IMR-90 (cell line): Measurements from ENCODE around the gene PCDHGA9. TPM values are rescaled to one million over a fixed set of nuclear protein-coding genes. Genes with fewer than 3 reads are reported as not detected.

ENCODE experiments used
- ATAC-seq: fragments of 200-7000 bp; cut with Tn5 transposase; 2 replicates; pipeline ENCODE4 v1.9.1; 2020; ENCODE audit warnings: low read depth, mild to moderate bottlenecking, moderate library complexity
- BruUV-seq: library from RNA; stranded (reverse); fragments of 400-500 nt; replicated peaks from 2 replicates; lab custom pipeline; 2021; lab: Mats Ljungman, UMichigan
- CTCF ChIA-PET: fragments of 300-600 bp; formaldehyde crosslinking; extraction: SDS; loops from one replicate; lab custom pipeline; 2021; ENCODE audit warnings: antibody characterized with exemption; lab: Yijun Ruan, JAX
- POLR2A ChIA-PET: fragments of 300-600 bp; sonication (Branson Sonifier 250); formaldehyde crosslinking; loops from one replicate; lab custom pipeline; 2022; ENCODE audit warnings: antibody characterized with exemption; ENCODE audit not compliant: unreplicated experiment; lab: Charles Lee
- DNase-seq: peaks from one replicate; pipeline ENCODE4 v3.0.0; 2013
- H2AFZ ChIP-seq: replicated peaks from 2 replicates; pipeline ENCODE3; 2013; ENCODE audit warnings: low read length, mild to moderate bottlenecking; ENCODE audit not compliant: poor library complexity
- H2AK5ac ChIP-seq: 2 replicates; pipeline ENCODE4 v1.6.1; 2013; ENCODE audit warnings: low read depth, low read length, inconsistent platforms
- H2AK9ac ChIP-seq: replicated peaks from 2 replicates; pipeline ENCODE3; 2013; ENCODE audit warnings: mild to moderate bottlenecking, low read depth, low read length, moderate library complexity; ENCODE audit not compliant: poor library complexity
- H2BK120ac ChIP-seq: 2 replicates; pipeline ENCODE4 v1.6.1; 2013; ENCODE audit warnings: low read depth, low read length, inconsistent platforms
- H2BK15ac ChIP-seq: 3 replicates; pipeline ENCODE4 v1.6.1; 2013; ENCODE audit warnings: low read depth, low read length, inconsistent platforms
- H2BK20ac ChIP-seq: 2 replicates; pipeline ENCODE4 v1.6.1; 2013; ENCODE audit warnings: low read depth, mild to moderate bottlenecking, inconsistent platforms, low read length, moderate library complexity
- H2BK5ac ChIP-seq: 2 replicates; pipeline ENCODE4 v1.6.1; 2013; ENCODE audit warnings: mild to moderate bottlenecking, low read depth, low read length, inconsistent platforms; ENCODE audit not compliant: poor library complexity, severe bottlenecking
- H3K14ac ChIP-seq: replicated peaks from 2 replicates; pipeline ENCODE4 v1.6.1; 2013; ENCODE audit warnings: low read depth, low read length, inconsistent platforms
- H3K18ac ChIP-seq: 2 replicates; pipeline ENCODE4 v1.6.1; 2013; ENCODE audit warnings: low read depth, low read length, control low read depth
- H3K23ac ChIP-seq: 2 replicates; pipeline ENCODE4 v1.6.1; 2013; ENCODE audit warnings: low read depth, low read length, inconsistent platforms
- H3K27ac ChIP-seq: 2 replicates; pipeline ENCODE4 v1.5.1; 2013; ENCODE audit warnings: mild to moderate bottlenecking, control low read depth, low read length; ENCODE audit not compliant: insufficient read depth
- H3K27me3 ChIP-seq: 2 replicates; pipeline ENCODE4 v1.6.1; 2013; ENCODE audit warnings: low read length; ENCODE audit not compliant: control insufficient read depth, insufficient read depth
- H3K36me3 ChIP-seq: 2 replicates; pipeline ENCODE4 v1.6.1; 2013; ENCODE audit warnings: low read length, mixed read lengths; ENCODE audit not compliant: control insufficient read depth, insufficient read depth
- H3K4ac ChIP-seq: 2 replicates; pipeline ENCODE4 v1.6.1; 2013; ENCODE audit warnings: low read depth, low read length, inconsistent platforms
- H3K4me1 ChIP-seq: 2 replicates; pipeline ENCODE4 v1.6.1; 2013; ENCODE audit warnings: low read length, mixed read lengths; ENCODE audit not compliant: control insufficient read depth, insufficient read depth
- H3K4me2 ChIP-seq: 2 replicates; pipeline ENCODE4 v1.6.1; 2013; ENCODE audit warnings: low read depth, mild to moderate bottlenecking, control low read depth, low read length, moderate library complexity
- H3K4me3 ChIP-seq: 2 replicates; pipeline ENCODE4 v1.5.1; 2013; ENCODE audit warnings: low read depth, mild to moderate bottlenecking, control low read depth, low read length, moderate library complexity; ENCODE audit not compliant: insufficient read depth
- H3K56ac ChIP-seq: 2 replicates; pipeline ENCODE4 v1.6.1; 2013; ENCODE audit warnings: low read length, inconsistent platforms; ENCODE audit not compliant: insufficient read depth; ENCODE audit errors: extremely low read depth
- H3K79me1 ChIP-seq, 2 experiments: 2 replicates each; pipeline ENCODE4 v1.6.1; 2013; ENCODE audit warnings: low read length in 2 of 2, inconsistent platforms in 1 of 2, low read depth in 1 of 2
- H3K9ac ChIP-seq: 2 replicates; pipeline ENCODE4 v1.6.1; 2013; ENCODE audit warnings: low read depth, low read length, control low read depth
- H3K9me1 ChIP-seq: 2 replicates; pipeline ENCODE4 v1.6.1; 2013; ENCODE audit warnings: low read length, inconsistent platforms; ENCODE audit not compliant: insufficient read depth
- H3K9me3 ChIP-seq: 2 replicates; pipeline ENCODE4 v1.6.1; 2013; ENCODE audit warnings: low read length; ENCODE audit not compliant: control insufficient read depth, insufficient read depth
- H4K20me1 ChIP-seq: 2 replicates; pipeline ENCODE4 v1.6.1; 2013; ENCODE audit warnings: low read length, inconsistent platforms; ENCODE audit not compliant: insufficient read depth
- H4K5ac ChIP-seq: 2 replicates; pipeline ENCODE4 v1.6.1; 2013; ENCODE audit warnings: mild to moderate bottlenecking, low read depth, low read length, control low read depth
- H4K8ac ChIP-seq, 2 experiments: 2 replicates each; pipeline ENCODE4 v1.6.1; 2013; ENCODE audit warnings: low read depth in 2 of 2, low read length in 2 of 2, control low read depth in 1 of 2, inconsistent platforms in 1 of 2
- H4K91ac ChIP-seq: 2 replicates; pipeline ENCODE4 v1.6.1; 2013; ENCODE audit warnings: low read depth, low read length, inconsistent platforms; ENCODE audit not compliant: insufficient read depth
- BHLHE40 ChIP-seq: fragments of 150-350 bp; IDR thresholded peaks from 2 replicates; pipeline ENCODE4 v1.6.1; 2016; ENCODE audit warnings: mild to moderate bottlenecking, low read depth, low read length
- CEBPB ChIP-seq: IDR thresholded peaks from 2 replicates; pipeline ENCODE4 v1.6.1; 2012; ENCODE audit warnings: low read depth, low read length, improper control_type of control experiment
- MAFK ChIP-seq: IDR thresholded peaks from 2 replicates; pipeline ENCODE4 v1.6.1; 2012; ENCODE audit warnings: low read depth, low read length, improper control_type of control experiment
- MXI1 ChIP-seq: IDR thresholded peaks from 2 replicates; pipeline ENCODE4 v1.6.1; 2012; ENCODE audit warnings: low read depth, mild to moderate bottlenecking, low read length, moderate library complexity, borderline replicate concordance
- RAD21 ChIP-seq: IDR thresholded peaks from 2 replicates; pipeline ENCODE4 v1.6.1; 2012; ENCODE audit warnings: low read length, improper control_type of control experiment
- RFX5 ChIP-seq: IDR thresholded peaks from 2 replicates; pipeline ENCODE4 v1.8.0; 2012; ENCODE audit warnings: low read depth, mild to moderate bottlenecking, low read length, moderate library complexity
- SMC3 ChIP-seq: fragments of 150-350 bp; IDR thresholded peaks from 2 replicates; pipeline ENCODE4 v1.6.1; 2016; ENCODE audit warnings: low read depth, mild to moderate bottlenecking, antibody characterized with exemption, low read length, moderate library complexity
- WGBS, 2 experiments: methylation state at CpG; one replicate each; pipeline versions ENCODE4 v1.1.5 to v1.1.7; 2013; ENCODE audit warnings: missing lambda C conversion rate in 2 of 2; ENCODE audit not compliant: insufficient read length in 1 of 2; ENCODE audit errors: extremely low coverage in 2 of 2; 5-methylcytosine and 5-hydroxymethylcytosine counted together
- dilution Hi-C: fragments of 300-500 bp; cut with HindIII; formaldehyde crosslinking; loops from one replicate; pipeline ENCODE4 v1.14.3; 2018; ENCODE audit warnings: low sequenced_read_pairs; ENCODE audit not compliant: unreplicated experiment
- in situ Hi-C: fragments of 300-500 bp; cut with MboI; formaldehyde crosslinking; loops from 3 replicates; pipeline ENCODE4 v1.14.3; 2019; ENCODE audit warnings: low sequenced_read_pairs, inconsistent platforms, mixed read lengths
- intact Hi-C: fragments of 100-400 bp; cut with micrococcal nuclease; formaldehyde crosslinking; loops from 2 replicates; pipeline ENCODE4 v1.10.0; 2022
- polyA plus RNA-seq, 3 experiments: library from polyadenylated mRNA; depleted of rRNA; stranded (reverse); fragments of >200 nt; gene quantifications; 2 replicates each; pipeline ENCODE4 v1.2.3, GENCODE V29; 2012; ENCODE audit warnings: low replicate concordance in 1 of 3
- total RNA-seq: library from RNA; depleted of rRNA; stranded (reverse); fragments of >200 nt; gene quantifications from 2 replicates; pipeline ENCODE4 v1.2.3, GENCODE V29; 2012
- TF ChIP-seq, protein P1 (sequence below): conservative IDR thresholded peaks from 2 replicates; pipeline ENCODE4 v1.5.1; 2012; ENCODE audit warnings: mild to moderate bottlenecking, low read depth, low read length, improper control_type of control experiment

Gene PCDHGA9
- total and polyA plus RNA-seq, 2 of the 4 experiments (the other 2 are of a cell fraction) = 1.8 to 4.5 TPM

DNA sequence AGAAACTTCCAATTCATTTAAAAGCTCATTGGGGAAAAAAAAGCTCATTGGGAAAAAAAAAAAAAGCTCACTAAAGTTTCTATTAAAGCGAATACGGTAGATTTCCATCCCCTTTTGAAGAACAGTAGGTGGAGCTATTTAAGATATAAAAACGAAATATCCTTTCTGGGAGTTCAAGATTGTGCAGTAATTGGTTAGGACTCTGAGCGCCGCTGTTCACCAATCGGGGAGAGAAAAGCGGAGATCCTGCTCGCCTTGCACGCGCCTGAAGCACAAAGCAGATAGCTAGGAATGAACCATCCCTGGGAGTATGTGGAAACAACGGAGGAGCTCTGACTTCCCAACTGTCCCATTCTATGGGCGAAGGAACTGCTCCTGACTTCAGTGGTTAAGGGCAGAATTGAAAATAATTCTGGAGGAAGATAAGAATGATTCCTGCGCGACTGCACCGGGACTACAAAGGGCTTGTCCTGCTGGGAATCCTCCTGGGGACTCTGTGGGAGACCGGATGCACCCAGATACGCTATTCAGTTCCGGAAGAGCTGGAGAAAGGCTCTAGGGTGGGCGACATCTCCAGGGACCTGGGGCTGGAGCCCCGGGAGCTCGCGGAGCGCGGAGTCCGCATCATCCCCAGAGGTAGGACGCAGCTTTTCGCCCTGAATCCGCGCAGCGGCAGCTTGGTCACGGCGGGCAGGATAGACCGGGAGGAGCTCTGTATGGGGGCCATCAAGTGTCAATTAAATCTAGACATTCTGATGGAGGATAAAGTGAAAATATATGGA is 27.9 kb downstream of the PCDHGA9 start, which contains the start of gene PCDHGA12:
PCDHGA12 (plus strand) TSS at position 176 of the 782 bp plus-strand sequence; CDS start at position 429, 253 bp downstream.
- Histone ChIP-seq H3K27me3 (no peaks in the 10 kb centered on the region), H2BK15ac (no peak within 1 kb of the TSS), H3K9ac (no peak within 1 kb of the TSS), H3K36me3 (peaks cover 21% of the 10 kb centered on the region), H2AFZ (peak within 1 kb of the TSS; percentile 52), H4K20me1 (no peaks in the 10 kb centered on the region), H3K9me3 (peaks cover 41% of the 10 kb centered on the region; the same call in 1 of the 2 replicates), H4K8ac (peak within 1 kb of the TSS in 1 of 2 experiments; percentile 42; a peak in 1 of 4 replicates), H2BK20ac (no peak within 1 kb of the TSS), H4K5ac (peak within 1 kb of the TSS; percentile 39), H2BK5ac (peak within 1 kb of the TSS; percentile 27), H3K14ac (no peak within 1 kb of the TSS; the same call in 1 of the 2 replicates), H3K27ac (peak within 1 kb of the TSS; percentile 68), H3K4me1 (no peaks in the 10 kb centered on the region; the same call in 1 of the 2 replicates), H2AK5ac (no peak within 1 kb of the TSS), H4K91ac (no peak within 1 kb of the TSS), H2AK9ac (peak within 1 kb of the TSS; percentile 31), H3K4ac (peak within 1 kb of the TSS; percentile 40; the same call in 1 of the 2 replicates), H3K18ac (no peak within 1 kb of the TSS), H3K79me1 (peaks cover 17 to 22% of the 10 kb centered on the region in 2 experiments; a peak in 3 of 4 replicates), H3K9me1 (no peaks in the 10 kb centered on the region), H3K56ac (no peak within 1 kb of the TSS), H2BK120ac (no peak within 1 kb of the TSS), H3K23ac (no peak within 1 kb of the TSS), H3K4me3 (peak within 1 kb of the TSS; percentile 23), H3K4me2 (peak within 1 kb of the TSS; percentile 33)
- CTCF ChIA-PET = interaction anchor here (0.6 to 1.7 kb wide), 6 partner anchors 9 to 127 kb away, joined by 3 to 6 read pairs (median 5); partner anchors contain the start of genes PCDHGA11 and PCDHGB7
- WGBS, 2 experiments = 39% methylated on average over 23 of the region's 33 CpGs; no CpG with 5 or more reads in 1 of the 2 experiments
- POLR2A ChIA-PET = no interaction called here
- dilution Hi-C loops = no loop called here
- no TSS peak for BruUV-seq
- DNase-seq (peak; percentile 87), ATAC-seq (peak; percentile 85)
- intact Hi-C loops = loop anchor here (2.0 to 5.0 kb wide), 3 partner anchors 47 to 94 kb away; partner anchors contain the start of gene PCDHGC3
- in situ Hi-C loops = no loop called here
- TF ChIP-seq BHLHE40 (0 out of 2 replicates have a peak, but pooled peaks have one; percentile 14), MAFK (no peak), RFX5 (no peak), MXI1 (0 out of 2 replicates have a peak, but pooled peaks have one; percentile 25), SMC3 (peak; percentile 70), RAD21 (peak; percentile 75), CEBPB (peak; percentile 34; the same call in 1 of the 2 replicates)
- TF ChIP-seq, protein P1, sequence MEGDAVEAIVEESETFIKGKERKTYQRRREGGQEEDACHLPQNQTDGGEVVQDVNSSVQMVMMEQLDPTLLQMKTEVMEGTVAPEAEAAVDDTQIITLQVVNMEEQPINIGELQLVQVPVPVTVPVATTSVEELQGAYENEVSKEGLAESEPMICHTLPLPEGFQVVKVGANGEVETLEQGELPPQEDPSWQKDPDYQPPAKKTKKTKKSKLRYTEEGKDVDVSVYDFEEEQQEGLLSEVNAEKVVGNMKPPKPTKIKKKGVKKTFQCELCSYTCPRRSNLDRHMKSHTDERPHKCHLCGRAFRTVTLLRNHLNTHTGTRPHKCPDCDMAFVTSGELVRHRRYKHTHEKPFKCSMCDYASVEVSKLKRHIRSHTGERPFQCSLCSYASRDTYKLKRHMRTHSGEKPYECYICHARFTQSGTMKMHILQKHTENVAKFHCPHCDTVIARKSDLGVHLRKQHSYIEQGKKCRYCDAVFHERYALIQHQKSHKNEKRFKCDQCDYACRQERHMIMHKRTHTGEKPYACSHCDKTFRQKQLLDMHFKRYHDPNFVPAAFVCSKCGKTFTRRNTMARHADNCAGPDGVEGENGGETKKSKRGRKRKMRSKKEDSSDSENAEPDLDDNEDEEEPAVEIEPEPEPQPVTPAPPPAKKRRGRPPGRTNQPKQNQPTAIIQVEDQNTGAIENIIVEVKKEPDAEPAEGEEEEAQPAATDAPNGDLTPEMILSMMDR = peak; percentile 71
